GM18507 (cell line): Measurements from ENCODE around the gene GPM6B.

Experiments
- DNase-seq: peaks from one replicate; pipeline ENCODE4 v3.0.0; 2011; ENCODE audit warnings: low read depth; ENCODE audit not compliant: insufficient read length; ENCODE audit errors: extremely low spot score
- FAIRE-seq: peaks from 2 replicates; lab custom pipeline; 2011; peaks lifted over from hg19 to GRCh38; lab: Jason Lieb, UNC

GPM6B gene

GRCh38 chrX:13816643-13817627 lies at the start of gene GPM6B:
Gene GPM6B, minus strand, starts transcription at chrX:13817093. Its CDS starts 189 bp downstream, at chrX:13816904.
- no peak for FAIRE-seq
- no peak for DNase-seq

GRCh38 chrX:13864264-13864663 lies 47.4 kb upstream of the GPM6B start:
- FAIRE-seq (no peak), DNase-seq (no peak)

GRCh38 chrX:13863324-13863723 lies 46.4 kb upstream of the GPM6B start:
- FAIRE-seq = peak; percentile 65
- DNase-seq = no peak

GRCh38 chrX:13859724-13860123 lies 42.8 kb upstream of the GPM6B start:
- DNase-seq (no peak), FAIRE-seq (no peak)

GRCh38 chrX:13857804-13858203 lies 40.9 kb upstream of the GPM6B start:
- FAIRE-seq (peak; percentile 9), DNase-seq (no peak)

GRCh38 chrX:13855689-13856450 lies 39.0 kb upstream of the GPM6B start:
- peak; percentile 42 for FAIRE-seq

GRCh38 chrX:13854003-13854402 lies 37.1 kb upstream of the GPM6B start:
- DNase-seq (no peak), FAIRE-seq (peak; percentile 83)

More at GRCh38 chrX:13855689-13856450, 39.0 kb upstream of the GPM6B start:
- DNase-seq = no peak

- FAIRE-seq (peak; percentile 83), DNase-seq (no peak)
Observed at GRCh38 chrX:13852001-13852695, 35.3 kb upstream of the GPM6B start.

- no peak for DNase-seq
- FAIRE-seq = peak; percentile 63
Observed at GRCh38 chrX:13845721-13846378, 29.0 kb upstream of the GPM6B start.

- FAIRE-seq = peak; percentile 76
- no peak for DNase-seq
Observed at GRCh38 chrX:13843150-13843721, 26.3 kb upstream of the GPM6B start.

GRCh38 chrX:13840121-13840520 lies 23.2 kb upstream of the GPM6B start:
- DNase-seq (no peak), FAIRE-seq (no peak)

GRCh38 chrX:13837290-13837745 lies 20.4 kb upstream of the GPM6B start:
- FAIRE-seq = peak; percentile 9
- no peak for DNase-seq

- FAIRE-seq (no peak), DNase-seq (no peak)
Observed at GRCh38 chrX:13836575-13836974, 19.7 kb upstream of the GPM6B start.

- no peak for FAIRE-seq
- no peak for DNase-seq
Observed at GRCh38 chrX:13835825-13836224, 18.9 kb upstream of the GPM6B start.

GRCh38 chrX:13834355-13834754 lies 17.5 kb upstream of the GPM6B start:
- no peak for FAIRE-seq
- DNase-seq = no peak

- FAIRE-seq = peak; percentile 64
- DNase-seq = no peak
Observed at GRCh38 chrX:13829983-13830382, 13.1 kb upstream of the GPM6B start.

GRCh38 chrX:13828392-13828791 lies 11.5 kb upstream of the GPM6B start:
- no peak for FAIRE-seq
- no peak for DNase-seq

GRCh38 chrX:13827298-13828090 lies 10.6 kb upstream of the GPM6B start:
- FAIRE-seq (no peak), DNase-seq (no peak)
